HG03575 (cell line): ENCODE data around the gene NDRG2.
"Not testable (repeated sequence)": the region's sequence is repeated elsewhere in the genome, so short reads cannot be mapped to it uniquely, and the experiment has no call there.

Source experiments
- ATAC-seq: cut with Tn5 transposase; IDR thresholded peaks from one replicate; pipeline ENCODE4 v1.9.1; 2021; ENCODE audit not compliant: unreplicated experiment, insufficient number of reproducible peaks, low FRiP score; ENCODE audit errors: extremely low read depth

Gene NDRG2

DNA sequence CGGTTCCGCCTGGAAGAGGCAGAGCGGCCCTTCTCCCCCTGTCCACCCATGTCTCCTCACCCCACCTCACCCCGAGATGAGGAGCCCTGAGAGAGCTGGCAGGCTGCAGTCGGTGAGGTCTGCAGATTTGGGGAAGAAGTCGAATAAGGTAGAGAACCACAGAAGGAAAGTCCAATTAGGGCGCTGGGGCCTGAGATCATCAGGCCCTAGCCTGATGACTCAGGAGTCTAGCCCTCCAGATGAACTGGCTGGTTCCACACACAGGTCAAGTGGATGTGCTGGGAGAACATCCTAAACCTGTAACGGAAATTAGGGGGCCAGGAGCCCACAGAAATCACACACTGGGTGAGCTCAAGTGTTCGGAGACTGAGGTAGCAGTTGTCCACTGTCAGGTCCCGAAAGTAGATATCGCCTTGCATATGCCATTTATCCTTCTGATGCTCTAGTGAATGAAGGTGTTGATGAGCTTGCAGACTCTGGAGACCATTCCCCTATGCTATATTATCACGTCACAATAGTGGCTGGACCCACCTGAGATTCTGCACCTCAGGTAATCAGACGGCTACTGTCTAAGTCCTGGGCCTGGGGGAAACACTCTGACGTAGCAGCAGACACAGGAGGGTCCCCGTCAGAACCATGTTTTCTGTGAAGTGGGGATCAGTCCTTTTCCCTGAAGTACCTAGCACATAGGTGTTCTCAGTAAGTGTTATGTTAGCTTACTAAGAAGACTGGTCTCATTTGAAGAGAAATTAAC, 36.0 kb downstream of the NDRG2 start:
- ATAC-seq: no peak

DNA sequence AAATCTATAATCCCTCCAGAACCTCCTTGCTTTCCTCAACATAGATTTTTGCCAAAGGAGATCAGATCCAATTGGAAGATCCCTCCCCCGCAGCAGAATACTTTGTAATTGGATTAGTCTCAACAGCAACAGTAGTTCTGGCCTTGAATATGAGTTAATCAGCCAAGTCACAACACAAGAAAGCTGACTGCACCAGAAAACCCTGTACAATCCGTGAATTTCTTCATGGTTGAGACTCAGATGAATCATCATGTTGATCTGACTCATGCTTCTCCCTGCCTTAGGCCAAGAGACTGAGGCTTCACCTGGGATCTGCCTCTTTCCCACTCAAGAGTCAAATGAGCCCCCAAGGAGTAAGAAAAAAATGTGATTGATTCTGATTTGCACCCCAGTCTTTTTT, 38.0 kb downstream of the NDRG2 start:
- no peak for ATAC-seq

DNA sequence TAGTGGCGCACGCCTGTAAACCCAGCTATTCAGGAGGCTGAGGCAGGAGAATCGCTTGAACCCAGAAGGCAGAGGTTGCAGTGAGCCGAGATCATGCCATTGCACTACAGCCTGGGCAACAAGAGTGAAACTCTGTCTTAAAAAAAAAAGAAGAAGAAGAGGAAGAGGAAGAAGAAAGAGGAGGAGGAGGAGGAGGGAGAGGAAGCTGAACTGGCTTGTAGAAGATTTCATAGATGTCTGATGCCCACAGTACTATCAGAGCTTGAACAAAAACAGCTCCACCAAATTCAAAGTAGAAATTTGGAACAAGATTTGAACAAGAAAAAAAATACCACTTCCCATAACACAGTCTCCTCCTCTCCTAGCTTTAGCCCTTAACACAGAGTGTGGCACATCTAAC, 39.2 kb downstream of the NDRG2 start:
- ATAC-seq: not testable (repeated sequence)

GRCh38 chr14:20982646-20983369, 42.1 kb downstream of the NDRG2 start:
- ATAC-seq: no peak

DNA sequence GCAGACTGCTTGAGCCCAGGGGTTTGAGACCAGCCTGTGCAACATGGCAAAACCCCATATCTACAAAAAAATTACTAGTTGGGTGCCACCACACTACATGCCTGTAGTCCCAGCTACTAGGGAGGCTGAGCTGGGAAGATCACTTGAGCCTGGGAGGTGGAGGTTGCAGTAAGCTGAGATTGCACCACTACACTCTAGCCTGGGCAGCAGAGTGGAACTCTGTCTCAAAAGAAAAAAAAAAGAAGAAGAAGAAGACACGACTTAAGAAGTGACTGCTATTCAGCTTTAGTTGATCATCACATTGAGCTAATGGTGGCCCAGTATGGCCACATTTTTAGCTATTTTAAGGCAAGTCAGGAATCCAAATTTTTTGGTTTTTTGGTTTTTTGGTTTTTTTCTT, 44.0 kb downstream of the NDRG2 start:
- ATAC-seq: no peak

- no peak for ATAC-seq
These were observed 46.2 kb downstream of the NDRG2 start for GRCh38 chr14:20978687-20979086.

- no peak for ATAC-seq
These were observed 48.6 kb downstream of the NDRG2 start for GRCh38 chr14:20976291-20976690.

DNA sequence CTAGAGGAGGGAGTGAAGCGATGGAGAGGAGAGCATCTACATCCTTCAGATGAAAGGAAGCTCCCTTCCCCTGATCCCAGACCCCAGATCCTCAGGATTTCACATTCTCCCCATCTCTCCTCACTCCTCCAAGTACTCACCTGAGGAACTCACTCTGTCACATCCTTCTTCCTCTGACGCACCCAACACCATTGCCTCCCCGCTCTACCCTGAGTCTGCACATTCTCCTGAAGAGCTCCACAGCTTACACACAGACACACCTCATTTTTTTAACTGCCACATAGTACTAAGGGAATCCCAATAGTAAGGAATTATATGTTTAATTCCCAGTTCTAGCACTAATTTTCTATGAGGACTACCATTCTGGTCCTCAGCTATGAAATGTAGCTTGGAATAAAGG, 51.4 kb downstream of the NDRG2 start:
- ATAC-seq: no peak

- ATAC-seq: peak; percentile 19
These were observed 53.2 kb downstream of the NDRG2 start for GRCh38 chr14:20971705-20972021.

DNA sequence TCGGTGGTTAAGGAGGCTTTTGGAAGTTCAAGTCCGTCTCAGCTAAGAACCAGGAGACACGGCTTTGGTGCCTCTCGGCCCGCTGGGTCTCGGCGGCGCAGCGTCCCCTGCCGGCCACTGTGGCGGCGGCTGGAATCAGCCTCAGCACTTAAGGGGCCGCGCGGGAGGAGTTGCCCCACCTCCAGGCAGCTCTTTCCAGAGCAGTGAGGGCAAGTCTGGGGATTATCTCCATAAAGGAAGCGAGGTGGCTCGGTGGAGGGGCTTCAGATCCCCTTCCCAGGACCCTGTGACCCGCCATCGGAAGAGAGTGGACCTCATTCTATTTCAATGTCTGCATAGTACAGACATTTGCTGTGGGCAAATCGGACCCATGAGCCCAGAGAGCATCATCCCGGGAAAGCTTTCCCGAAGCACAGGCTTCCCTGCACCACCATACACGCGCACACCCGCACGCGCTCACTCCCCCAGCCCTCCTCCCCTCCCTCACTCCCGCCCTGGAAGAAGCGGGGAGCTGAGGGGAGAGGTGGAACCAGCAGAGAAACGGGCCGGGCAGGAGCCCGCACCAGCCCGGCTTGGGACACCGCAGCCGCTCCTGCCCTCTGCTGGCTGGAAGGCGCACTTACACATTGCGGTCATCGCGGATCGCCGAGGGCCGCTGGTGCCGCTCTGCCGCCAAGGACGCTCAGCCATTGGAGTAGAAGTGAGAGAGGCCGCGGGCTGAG, 53.7 kb downstream of the NDRG2 start:
- ATAC-seq: peak; percentile 59

GRCh38 chr14:20970647-20970982, 54.2 kb downstream of the NDRG2 start:
- ATAC-seq: no peak

- ATAC-seq: no peak
These were observed 55.5 kb downstream of the NDRG2 start for GRCh38 chr14:20969336-20969735.
